GM23338 (cell line): Measurements from ENCODE around the gene PRR12. TPM values are rescaled to one million over a fixed set of nuclear protein-coding genes. Genes with fewer than 3 reads are reported as not detected.
A peak's percentile ranks its signal among the peaks of the same experiment; 100 is the strongest.

Source experiments
- ATAC-seq: fragments of 200-7000 bp; cut with Tn5 transposase; 3 replicates; pipeline ENCODE4 v1.9.1; 2020
- DNase-seq: peaks from one replicate; pipeline ENCODE4 v3.0.0-alpha.2; 2015; ENCODE audit warnings: low spot score
- H2AFZ ChIP-seq: fragments of 200-600 bp; sonication (generic); 2 replicates; pipeline ENCODE4 v1.8.0; 2016; ENCODE audit warnings: antibody characterized with exemption, mild to moderate bottlenecking, moderate library complexity
- H3F3A ChIP-seq: fragments of 200-600 bp; sonication (generic); replicated peaks from 2 replicates; pipeline ENCODE4 v1.8.0; 2017; ENCODE audit warnings: antibody characterized with exemption, mixed run types, low read depth
- H3K27ac ChIP-seq: fragments of 200-600 bp; sonication (generic); 2 replicates; pipeline ENCODE4 v1.6.1; 2016; ENCODE audit warnings: low read depth
- H3K27me3 ChIP-seq: fragments of 200-600 bp; sonication (generic); 2 replicates; pipeline ENCODE4 v1.8.0; 2016; ENCODE audit warnings: mild to moderate bottlenecking, mixed run types, moderate library complexity; ENCODE audit not compliant: insufficient read depth
- H3K36me3 ChIP-seq: fragments of 200-600 bp; sonication (generic); 2 replicates; pipeline ENCODE4 v1.8.0; 2016; ENCODE audit warnings: mild to moderate bottlenecking; ENCODE audit not compliant: insufficient read depth
- H3K4me1 ChIP-seq: fragments of 200-600 bp; sonication (generic); 2 replicates; pipeline ENCODE4 v1.8.0; 2016; ENCODE audit warnings: mild to moderate bottlenecking, moderate library complexity; ENCODE audit not compliant: insufficient read depth
- H3K4me2 ChIP-seq: fragments of 200-600 bp; sonication (generic); 2 replicates; pipeline ENCODE4 v1.7.1; 2017; ENCODE audit warnings: mixed run types
- H3K4me3 ChIP-seq: fragments of 200-600 bp; sonication (generic); 2 replicates; pipeline ENCODE4 v1.6.1; 2016; ENCODE audit warnings: mixed run types
- H3K79me2 ChIP-seq: fragments of 200-600 bp; sonication (generic); replicated peaks from 2 replicates; pipeline ENCODE4 v1.8.0; 2017; ENCODE audit warnings: mild to moderate bottlenecking; ENCODE audit not compliant: insufficient read depth
- H3K9me2 ChIP-seq: fragments of 200-600 bp; sonication (generic); 2 replicates; pipeline ENCODE4 v1.8.0; 2017; ENCODE audit not compliant: insufficient read depth
- H4K20me1 ChIP-seq: fragments of 200-600 bp; sonication (generic); replicated peaks from 2 replicates; pipeline ENCODE4 v1.8.0; 2017; ENCODE audit warnings: mild to moderate bottlenecking; ENCODE audit not compliant: insufficient read depth
- H3K27ac Mint-ChIP-seq: 2 replicates; pipeline ENCODE4 v1.8.0; 2020; ENCODE audit warnings: inconsistent platforms, mild to moderate bottlenecking, moderate library complexity, mixed read lengths
- H3K27me3 Mint-ChIP-seq: 3 replicates; pipeline ENCODE4 v1.8.0; 2022; ENCODE audit warnings: low read depth, mild to moderate bottlenecking, moderate library complexity, mixed read lengths, inconsistent platforms; ENCODE audit not compliant: insufficient read depth, poor library complexity
- H3K36me3 Mint-ChIP-seq: 3 replicates; pipeline ENCODE4 v1.8.0; 2021; ENCODE audit warnings: low read depth, mild to moderate bottlenecking, inconsistent platforms, moderate library complexity, mixed read lengths
- H3K4me1 Mint-ChIP-seq: 3 replicates; pipeline ENCODE4 v1.8.0; 2020; ENCODE audit warnings: mild to moderate bottlenecking, inconsistent platforms, mixed read lengths
- H3K4me3 Mint-ChIP-seq: 3 replicates; pipeline ENCODE4 v1.8.0; 2021; ENCODE audit warnings: moderate library complexity, mild to moderate bottlenecking, inconsistent platforms, mixed read lengths
- H3K9me3 Mint-ChIP-seq: 3 replicates; pipeline ENCODE4 v1.8.0; 2020; ENCODE audit warnings: moderate library complexity, mild to moderate bottlenecking, inconsistent platforms, mixed read lengths
- CTCF ChIP-seq, 2 experiments: fragments of 200-600 bp in 1 of 2; sonication (generic) in 1 of 2; conservative IDR thresholded peaks; 2 replicates each; pipeline versions ENCODE4 v1.5.1 to v1.6.1; 2016 to 2017; ENCODE audit warnings: antibody characterized with exemption in 2 of 2, low read depth in 2 of 2, mild to moderate bottlenecking in 2 of 2, moderate library complexity in 1 of 2
- EZH2 ChIP-seq: fragments of 200-600 bp; sonication (generic); IDR thresholded peaks from one replicate; pipeline ENCODE4 v1.8.0; 2017; ENCODE audit warnings: antibody characterized with exemption, mild to moderate bottlenecking, low read depth; ENCODE audit not compliant: unreplicated experiment
- EZH2phosphoT487 ChIP-seq: fragments of 200-600 bp; sonication (generic); IDR thresholded peaks from one replicate; pipeline ENCODE4 v1.8.1; 2018; ENCODE audit warnings: antibody characterized with exemption; ENCODE audit not compliant: unreplicated experiment
- ZNF114 ChIP-seq: fragments of 250-450 bp; sonication (Bioruptor Pico); IDR thresholded peaks from 2 replicates; pipeline ENCODE4 v1.5.0; 2020; ENCODE audit warnings: mild to moderate bottlenecking, moderate library complexity
- ZNF331 ChIP-seq: fragments of 250-450 bp; sonication (Bioruptor Pico); IDR thresholded peaks from 2 replicates; pipeline ENCODE4 v1.5.0; 2020; ENCODE audit warnings: low read depth, mild to moderate bottlenecking, moderate library complexity
- ZNF462 ChIP-seq: fragments of 250-450 bp; sonication (Bioruptor Pico); IDR thresholded peaks from 2 replicates; pipeline ENCODE4 v1.5.0; 2020; ENCODE audit warnings: mild to moderate bottlenecking, moderate library complexity
- polyA plus RNA-seq: library from polyadenylated mRNA; unstranded; fragments of >200 nt; fragmentation: Nextera tagmentation; extraction: Ambion mirVana; gene quantifications from 2 replicates; pipeline ENCODE4 v1.2.1, GENCODE V29; 2016
- total RNA-seq: library from RNA; depleted of rRNA; stranded (reverse); fragments of >200 nt; shearing (Covaris generic); gene quantifications from 2 replicates; pipeline ENCODE4 v1.2.3, GENCODE V29; 2014
- TF ChIP-seq, protein P1 (sequence below): IDR thresholded peaks from one replicate; pipeline ENCODE4 v1.6.1; 2018; ENCODE audit warnings: antibody characterized with exemption; ENCODE audit not compliant: unreplicated experiment

The PRR12 gene
- total and polyA plus RNA-seq, 2 experiments from 2014 or later: 8.6 to 41.6 TPM

- TF ChIP-seq CTCF (conservative IDR thresholded peaks at IDR 0.05; ENCODE audit: low read depth in 2 of 2) (peak in 1 of 2 experiments; percentile 16; a peak in 1 of 4 replicates), EZH2phosphoT487 (no peak), ZNF331 (CRISPR knock-in tag) (no peak), EZH2 (no peak)
- H3K9me2 ChIP-seq: no peaks in the 10 kb centered on the region
- Mint-ChIP-seq H3K9me3 (no peaks in the 10 kb centered on the region), H3K27me3 (peaks cover 8% of the 10 kb centered on the region), H3K27ac (no peak overlapping the region; the same call in 1 of the 2 replicates), H3K4me3 (no peak overlapping the region), H3K36me3 (peaks cover 77% of the 10 kb centered on the region), H3K4me1 (no peaks in the 10 kb centered on the region)
- no peak overlapping the region for H3K27ac ChIP-seq
- peaks cover 17% of the 10 kb centered on the region for H3K36me3 ChIP-seq
- ATAC-seq (peak; percentile 20; the same call in 1 of the 3 replicates), DNase-seq (no peak)
- H4K20me1 ChIP-seq: peaks cover 46% of the 10 kb centered on the region
- no peaks in the 10 kb centered on the region; the same call in 1 of the 2 replicates for H3K4me1 ChIP-seq
- no peak overlapping the region for H3K4me2 ChIP-seq
- peaks cover 51% of the 10 kb centered on the region for H3K79me2 ChIP-seq
- H3K27me3 ChIP-seq: no peaks in the 10 kb centered on the region
- peaks cover 16% of the 10 kb centered on the region for H3F3A ChIP-seq
- no peak overlapping the region for H2AFZ ChIP-seq
- H3K4me3 ChIP-seq: no peak overlapping the region
Measured at GRCh38 chr19:49614096-49614833, 23.3 kb downstream of the PRR12 start.

GRCh38 chr19:49615861-49616260 is 24.9 kb downstream of the PRR12 start:
- TF ChIP-seq, protein P1, sequence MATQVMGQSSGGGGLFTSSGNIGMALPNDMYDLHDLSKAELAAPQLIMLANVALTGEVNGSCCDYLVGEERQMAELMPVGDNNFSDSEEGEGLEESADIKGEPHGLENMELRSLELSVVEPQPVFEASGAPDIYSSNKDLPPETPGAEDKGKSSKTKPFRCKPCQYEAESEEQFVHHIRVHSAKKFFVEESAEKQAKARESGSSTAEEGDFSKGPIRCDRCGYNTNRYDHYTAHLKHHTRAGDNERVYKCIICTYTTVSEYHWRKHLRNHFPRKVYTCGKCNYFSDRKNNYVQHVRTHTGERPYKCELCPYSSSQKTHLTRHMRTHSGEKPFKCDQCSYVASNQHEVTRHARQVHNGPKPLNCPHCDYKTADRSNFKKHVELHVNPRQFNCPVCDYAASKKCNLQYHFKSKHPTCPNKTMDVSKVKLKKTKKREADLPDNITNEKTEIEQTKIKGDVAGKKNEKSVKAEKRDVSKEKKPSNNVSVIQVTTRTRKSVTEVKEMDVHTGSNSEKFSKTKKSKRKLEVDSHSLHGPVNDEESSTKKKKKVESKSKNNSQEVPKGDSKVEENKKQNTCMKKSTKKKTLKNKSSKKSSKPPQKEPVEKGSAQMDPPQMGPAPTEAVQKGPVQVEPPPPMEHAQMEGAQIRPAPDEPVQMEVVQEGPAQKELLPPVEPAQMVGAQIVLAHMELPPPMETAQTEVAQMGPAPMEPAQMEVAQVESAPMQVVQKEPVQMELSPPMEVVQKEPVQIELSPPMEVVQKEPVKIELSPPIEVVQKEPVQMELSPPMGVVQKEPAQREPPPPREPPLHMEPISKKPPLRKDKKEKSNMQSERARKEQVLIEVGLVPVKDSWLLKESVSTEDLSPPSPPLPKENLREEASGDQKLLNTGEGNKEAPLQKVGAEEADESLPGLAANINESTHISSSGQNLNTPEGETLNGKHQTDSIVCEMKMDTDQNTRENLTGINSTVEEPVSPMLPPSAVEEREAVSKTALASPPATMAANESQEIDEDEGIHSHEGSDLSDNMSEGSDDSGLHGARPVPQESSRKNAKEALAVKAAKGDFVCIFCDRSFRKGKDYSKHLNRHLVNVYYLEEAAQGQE: no peak
- TF ChIP-seq ZNF462 (CRISPR knock-in tag) (no peak), ZNF114 (CRISPR knock-in tag) (no peak)
- no peaks in the 10 kb centered on the region; the same call in 1 of the 2 replicates for H3K4me1 ChIP-seq
- H3K4me3 Mint-ChIP-seq: no peak overlapping the region
- H3K4me1 Mint-ChIP-seq: no peaks in the 10 kb centered on the region
- no peak overlapping the region for H3K27ac Mint-ChIP-seq
- DNase-seq: no peak
- peaks cover 16% of the 10 kb centered on the region; the same call in 1 of the 2 replicates for H3F3A ChIP-seq
- no peak overlapping the region for H3K4me2 ChIP-seq
- ATAC-seq: no peak
- no peak overlapping the region for H3K27ac ChIP-seq
- no peaks in the 10 kb centered on the region for H3K9me2 ChIP-seq
- H2AFZ ChIP-seq: no peak overlapping the region
- H3K36me3 ChIP-seq: peaks cover 22% of the 10 kb centered on the region
- H3K27me3 ChIP-seq: no peaks in the 10 kb centered on the region
- H3K9me3 Mint-ChIP-seq: no peaks in the 10 kb centered on the region
- peaks cover 74% of the 10 kb centered on the region for H3K36me3 Mint-ChIP-seq
- H4K20me1 ChIP-seq: peaks cover 53% of the 10 kb centered on the region
- peaks cover 6% of the 10 kb centered on the region for H3K27me3 Mint-ChIP-seq
- H3K4me3 ChIP-seq: no peak overlapping the region
- peaks cover 35% of the 10 kb centered on the region for H3K79me2 ChIP-seq
